ENCODE results near the gene TMEM88. TPM values are rescaled to one million over a fixed set of nuclear protein-coding genes. Genes with fewer than 3 reads are reported as not detected.

The TMEM88 gene
- total RNA-seq, 2 experiments from 2014 or later, result 2.2 to 2.4 TPM

DNA sequence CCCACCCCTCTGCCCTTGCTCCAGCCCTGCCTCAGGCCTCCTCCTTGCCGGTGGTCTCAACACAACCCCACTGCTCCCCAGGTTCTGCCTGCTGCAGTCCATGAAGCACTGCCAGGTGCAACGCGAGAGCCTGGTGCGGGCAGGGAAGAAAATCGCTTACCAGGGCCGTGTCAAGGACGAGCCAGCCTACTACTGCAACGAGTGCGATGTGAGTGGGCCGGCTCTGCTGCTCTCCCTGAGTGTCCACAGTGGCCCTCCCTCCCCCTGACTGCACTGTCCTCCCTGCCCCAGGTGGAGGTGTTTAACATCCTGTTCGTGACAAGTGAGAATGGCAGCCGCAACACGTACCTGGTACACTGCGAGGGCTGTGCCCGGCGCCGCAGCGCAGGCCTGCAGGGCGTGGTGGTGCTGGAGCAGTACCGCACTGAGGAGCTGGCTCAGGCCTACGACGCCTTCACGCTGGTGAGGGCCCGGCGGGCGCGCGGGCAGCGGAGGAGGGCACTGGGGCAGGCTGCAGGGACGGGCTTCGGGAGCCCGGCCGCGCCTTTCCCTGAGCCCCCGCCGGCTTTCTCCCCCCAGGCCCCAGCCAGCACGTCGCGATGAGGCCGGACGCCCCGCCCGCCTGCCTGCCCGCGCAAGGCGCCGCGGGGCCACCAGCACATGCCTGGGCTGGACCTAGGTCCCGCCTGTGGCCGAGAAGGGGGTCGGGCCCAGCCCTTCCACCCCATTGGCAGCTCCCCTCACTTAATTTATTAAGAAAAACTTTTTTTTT, 1.8 kb upstream of the TMEM88 start:
- ChIA-PET POLR2A (interaction anchor here (0.6 to 1.6 kb wide), 3 partner anchors 10 to 407 kb away, joined by 3 to 4 read pairs (median 3); no protein-coding TSS in a partner anchor), CTCF (interaction anchor here (1.4 kb wide), 1 partner anchor 18 kb away, joined by 4 read pairs; no protein-coding TSS in a partner anchor)
- peaks cover 40% of the 10 kb centered on the region for H3K36me3 Mint-ChIP-seq
- no peak for DNase-seq
- no peaks in the 10 kb centered on the region for H3K9me3 Mint-ChIP-seq
- intact Hi-C loops (cut with micrococcal nuclease), result loop anchor here (10.0 kb wide), 1 partner anchor 108 kb away; no protein-coding TSS in a partner anchor
- H3K4me3 Mint-ChIP-seq, result no peak overlapping the region
- peaks cover 52% of the 10 kb centered on the region for H3K4me1 Mint-ChIP-seq (ENCODE audit: low read depth)
- H3K27ac Mint-ChIP-seq, result no peak overlapping the region
- no peaks in the 10 kb centered on the region for H3K27me3 Mint-ChIP-seq

DNA sequence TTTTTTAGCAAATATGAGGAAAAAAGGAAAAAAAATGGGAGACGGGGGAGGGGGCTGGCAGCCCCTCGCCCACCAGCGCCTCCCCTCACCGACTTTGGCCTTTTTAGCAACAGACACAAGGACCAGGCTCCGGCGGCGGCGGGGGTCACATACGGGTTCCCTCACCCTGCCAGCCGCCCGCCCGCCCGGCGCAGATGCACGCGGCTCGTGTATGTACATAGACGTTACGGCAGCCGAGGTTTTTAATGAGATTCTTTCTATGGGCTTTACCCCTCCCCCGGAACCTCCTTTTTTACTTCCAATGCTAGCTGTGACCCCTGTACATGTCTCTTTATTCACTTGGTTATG, 1.2 kb upstream of the TMEM88 start:
- no peak for DNase-seq
- Mint-ChIP-seq H3K4me1 (ENCODE audit: low read depth) (peaks cover 49% of the 10 kb centered on the region), H3K36me3 (peaks cover 39% of the 10 kb centered on the region), H3K27me3 (no peaks in the 10 kb centered on the region), H3K27ac (no peak overlapping the region), H3K4me3 (no peak overlapping the region), H3K9me3 (no peaks in the 10 kb centered on the region)
- CTCF ChIA-PET, result interaction anchor here (1.4 kb wide), 1 partner anchor 18 kb away, joined by 4 read pairs; no protein-coding TSS in a partner anchor
- intact Hi-C loops (cut with micrococcal nuclease), result loop anchor here (10.0 kb wide), 1 partner anchor 109 kb away; no protein-coding TSS in a partner anchor
- POLR2A ChIA-PET, result interaction anchor here (0.6 to 1.6 kb wide), 3 partner anchors 10 to 408 kb away, joined by 3 to 4 read pairs (median 3); no protein-coding TSS in a partner anchor

DNA sequence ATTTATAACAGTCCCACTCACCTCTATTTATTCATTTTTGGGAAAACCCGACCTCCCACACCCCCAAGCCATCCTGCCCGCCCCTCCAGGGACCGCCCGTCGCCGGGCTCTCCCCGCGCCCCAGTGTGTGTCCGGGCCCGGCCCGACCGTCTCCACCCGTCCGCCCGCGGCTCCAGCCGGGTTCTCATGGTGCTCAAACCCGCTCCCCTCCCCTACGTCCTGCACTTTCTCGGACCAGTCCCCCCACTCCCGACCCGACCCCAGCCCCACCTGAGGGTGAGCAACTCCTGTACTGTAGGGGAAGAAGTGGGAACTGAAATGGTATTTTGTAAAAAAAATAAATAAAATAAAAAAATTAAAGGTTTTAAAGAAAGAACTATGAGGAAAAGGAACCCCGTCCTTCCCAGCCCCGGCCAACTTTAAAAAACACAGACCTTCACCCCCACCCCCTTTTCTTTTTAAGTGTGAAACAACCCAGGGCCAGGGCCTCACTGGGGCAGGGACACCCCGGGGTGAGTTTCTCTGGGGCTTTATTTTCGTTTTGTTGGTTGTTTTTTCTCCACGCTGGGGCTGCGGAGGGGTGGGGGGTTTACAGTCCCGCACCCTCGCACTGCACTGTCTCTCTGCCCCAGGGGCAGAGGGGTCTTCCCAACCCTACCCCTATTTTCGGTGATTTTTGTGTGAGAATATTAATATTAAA, 638 bp upstream of the TMEM88 start:
- Mint-ChIP-seq H3K9me3 (no peaks in the 10 kb centered on the region), H3K27ac (no peak overlapping the region), H3K4me3 (no peak overlapping the region), H3K27me3 (no peaks in the 10 kb centered on the region), H3K36me3 (peaks cover 35% of the 10 kb centered on the region), H3K4me1 (ENCODE audit: low read depth) (peaks cover 46% of the 10 kb centered on the region)
- DNase-seq, result no peak
- intact Hi-C loops (cut with micrococcal nuclease), result loop anchor here (10.0 kb wide), 1 partner anchor 109 kb away; no protein-coding TSS in a partner anchor
- ChIA-PET CTCF (no interaction called here), POLR2A (interaction anchor here (1.0 kb wide), 1 partner anchor 12 kb away, joined by 4 read pairs; no protein-coding TSS in a partner anchor)

DNA sequence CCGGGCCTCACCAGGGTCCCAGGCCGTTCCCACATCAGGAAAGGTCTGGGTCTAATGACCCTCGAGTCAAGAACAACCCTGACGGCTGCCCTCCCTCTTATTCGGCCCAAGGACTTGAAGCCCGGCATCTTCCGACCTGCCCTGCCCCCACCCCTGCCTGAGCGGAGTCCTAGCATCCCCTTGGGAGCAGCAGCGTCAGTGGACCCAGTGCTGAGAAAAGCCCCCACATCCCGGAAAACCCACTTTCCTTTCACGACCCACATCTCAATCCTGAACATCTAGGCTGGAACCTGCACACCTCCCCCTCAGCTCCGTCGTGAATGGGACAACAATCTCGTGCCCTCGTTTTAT, 769 bp downstream of the TMEM88 start:
- H3K9me3 Mint-ChIP-seq, result no peaks in the 10 kb centered on the region
- DNase-seq, result no peak
- H3K4me3 Mint-ChIP-seq, result no peak overlapping the region
- H3K36me3 Mint-ChIP-seq, result peaks cover 28% of the 10 kb centered on the region
- peaks cover 38% of the 10 kb centered on the region for H3K4me1 Mint-ChIP-seq (ENCODE audit: low read depth)
- H3K27me3 Mint-ChIP-seq, result no peaks in the 10 kb centered on the region
- intact Hi-C loops (cut with micrococcal nuclease), result loop anchor here (2.0 to 10.0 kb wide), 3 partner anchors 57 to 133 kb away; no protein-coding TSS in a partner anchor
- ChIA-PET CTCF (interaction anchor here (1.0 to 2.6 kb wide), 2 partner anchors 11 to 20 kb away, joined by 3 to 32 read pairs; no protein-coding TSS in a partner anchor), POLR2A (interaction anchor here (0.7 to 2.3 kb wide), 4 partner anchors 11 to 135 kb away, joined by 3 to 20 read pairs (median 11); no protein-coding TSS in a partner anchor)
- no peak overlapping the region for H3K27ac Mint-ChIP-seq

DNA sequence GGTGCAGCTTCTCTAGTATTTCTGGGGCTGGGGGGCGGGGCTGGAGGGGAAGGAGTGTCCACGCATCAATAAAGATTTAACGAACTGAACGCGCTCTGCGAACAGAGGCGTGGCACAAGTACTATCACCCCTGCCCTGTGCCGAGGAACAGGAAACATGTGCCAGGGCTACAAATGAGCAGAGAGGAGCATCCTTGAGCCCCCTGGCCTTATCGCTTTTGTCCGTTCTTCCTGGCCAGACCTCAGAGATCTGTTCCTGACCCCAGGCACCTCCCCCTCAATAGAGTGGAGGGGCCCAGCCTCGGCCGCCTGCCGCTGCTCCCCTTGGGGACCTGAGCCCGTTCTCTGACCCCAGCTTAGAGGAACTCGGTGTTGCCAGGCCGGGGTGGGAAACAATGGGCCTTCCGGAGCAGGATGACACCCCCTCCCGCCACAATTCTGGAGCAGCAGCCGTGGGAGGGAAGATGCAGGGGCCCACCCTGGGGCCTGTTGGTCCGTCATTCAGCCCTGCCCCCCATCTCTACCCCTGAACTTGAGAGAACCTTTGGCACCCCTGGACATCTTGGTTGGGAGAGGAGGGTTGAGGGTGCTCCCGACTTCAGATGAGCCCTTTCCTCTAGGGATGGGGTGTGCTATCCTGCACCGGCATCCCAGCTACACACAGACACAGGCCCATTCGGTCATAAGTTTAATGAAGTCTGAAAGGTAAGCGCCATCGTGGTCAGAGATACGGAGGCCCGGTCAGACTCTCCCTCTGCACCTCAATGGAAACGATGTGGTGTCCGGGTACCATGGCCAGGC, 1.3 kb downstream of the TMEM88 start:
- no peaks in the 10 kb centered on the region for H3K27me3 Mint-ChIP-seq
- CTCF ChIA-PET, result interaction anchor here (1.0 to 2.6 kb wide), 15 partner anchors 10 to 218 kb away, joined by 3 to 32 read pairs (median 6); partner anchors contain the start of genes CNTROB, RNF227 and TRAPPC1
- intact Hi-C loops (cut with micrococcal nuclease), result loop anchor here (2.0 to 10.0 kb wide), 3 partner anchors 57 to 133 kb away; no protein-coding TSS in a partner anchor
- H3K36me3 Mint-ChIP-seq, result peaks cover 23% of the 10 kb centered on the region
- no peak overlapping the region for H3K27ac Mint-ChIP-seq
- no peaks in the 10 kb centered on the region for H3K9me3 Mint-ChIP-seq
- POLR2A ChIA-PET, result interaction anchor here (0.7 to 2.3 kb wide), 10 partner anchors 11 to 170 kb away, joined by 3 to 20 read pairs (median 6); partner anchors contain the start of genes KDM6B and RNF227
- DNase-seq, result peak; percentile 62
- peaks cover 32% of the 10 kb centered on the region for H3K4me1 Mint-ChIP-seq (ENCODE audit: low read depth)
- H3K4me3 Mint-ChIP-seq, result no peak overlapping the region

DNA sequence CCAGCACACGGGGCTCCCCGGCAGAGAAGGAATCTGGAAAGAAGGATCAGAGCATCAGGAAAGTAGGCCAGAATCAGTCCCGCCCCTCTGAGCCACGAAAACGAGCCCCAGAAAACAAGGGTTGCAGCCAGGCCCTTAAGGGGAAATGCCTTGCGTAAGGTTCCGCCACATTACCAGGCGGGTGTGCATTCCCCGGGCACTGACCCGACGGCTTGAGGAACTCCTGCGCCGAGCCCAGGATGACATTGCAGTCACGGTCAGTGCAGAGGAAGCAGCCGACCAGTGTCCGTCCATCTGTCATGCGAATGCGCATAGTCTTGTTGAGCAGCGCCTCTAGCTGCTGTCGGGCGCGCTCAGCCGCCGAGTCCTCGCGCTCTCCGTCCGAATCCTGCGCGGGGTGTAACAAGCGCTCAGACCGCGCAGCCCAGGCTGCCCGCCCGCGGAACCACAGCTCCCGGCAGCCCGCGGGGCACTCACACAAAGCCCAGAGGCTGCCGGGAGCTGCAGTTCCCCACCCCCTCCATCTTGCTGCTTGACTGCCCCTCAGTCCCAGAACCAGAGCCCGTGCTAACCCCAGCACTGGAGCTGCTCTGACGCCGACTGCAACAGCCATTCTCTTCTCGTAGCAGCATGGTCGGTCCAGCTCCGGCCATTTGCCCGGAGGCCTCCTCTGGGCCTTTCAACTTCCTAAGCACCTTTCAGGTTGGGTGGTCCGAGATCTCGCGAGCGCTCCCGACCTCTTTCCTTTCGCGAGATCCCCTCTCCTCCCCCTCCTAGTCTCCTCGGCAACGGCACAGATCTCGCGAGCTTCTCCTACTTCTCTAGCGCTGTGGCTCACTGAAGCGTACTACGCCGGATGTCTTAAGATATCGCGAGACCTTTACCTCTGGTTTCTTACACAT, 2.2 kb downstream of the TMEM88 start, which contains the start of gene NAA38:
TSS of gene NAA38 (minus strand) at position 749 of the 902 bp plus-strand sequence. CDS start at position 653, 96 bp downstream.
- no peak within 1 kb of the TSS for H3K27ac Mint-ChIP-seq
- intact Hi-C loops (cut with micrococcal nuclease), result loop anchor here (1.0 to 10.0 kb wide), 7 partner anchors 15 to 171 kb away; no protein-coding TSS in a partner anchor
- no peaks in the 10 kb centered on the region for H3K27me3 Mint-ChIP-seq
- peaks cover 25% of the 10 kb centered on the region for H3K4me1 Mint-ChIP-seq (ENCODE audit: low read depth)
- no peak within 1 kb of the TSS for H3K4me3 Mint-ChIP-seq
- ChIA-PET POLR2A (interaction anchor here (0.5 to 2.3 kb wide), 15 partner anchors 12 to 525 kb away, joined by 3 to 20 read pairs (median 5); partner anchors contain the start of genes KDM6B, RNF227 and WRAP53), CTCF (interaction anchor here (0.6 to 2.6 kb wide), 21 partner anchors 8 to 222 kb away, joined by 3 to 32 read pairs (median 5); partner anchors contain the start of genes CNTROB, RNF227 and TRAPPC1)
- peaks cover 17% of the 10 kb centered on the region for H3K36me3 Mint-ChIP-seq
- H3K9me3 Mint-ChIP-seq, result no peaks in the 10 kb centered on the region
- peak; percentile 97 for DNase-seq

DNA sequence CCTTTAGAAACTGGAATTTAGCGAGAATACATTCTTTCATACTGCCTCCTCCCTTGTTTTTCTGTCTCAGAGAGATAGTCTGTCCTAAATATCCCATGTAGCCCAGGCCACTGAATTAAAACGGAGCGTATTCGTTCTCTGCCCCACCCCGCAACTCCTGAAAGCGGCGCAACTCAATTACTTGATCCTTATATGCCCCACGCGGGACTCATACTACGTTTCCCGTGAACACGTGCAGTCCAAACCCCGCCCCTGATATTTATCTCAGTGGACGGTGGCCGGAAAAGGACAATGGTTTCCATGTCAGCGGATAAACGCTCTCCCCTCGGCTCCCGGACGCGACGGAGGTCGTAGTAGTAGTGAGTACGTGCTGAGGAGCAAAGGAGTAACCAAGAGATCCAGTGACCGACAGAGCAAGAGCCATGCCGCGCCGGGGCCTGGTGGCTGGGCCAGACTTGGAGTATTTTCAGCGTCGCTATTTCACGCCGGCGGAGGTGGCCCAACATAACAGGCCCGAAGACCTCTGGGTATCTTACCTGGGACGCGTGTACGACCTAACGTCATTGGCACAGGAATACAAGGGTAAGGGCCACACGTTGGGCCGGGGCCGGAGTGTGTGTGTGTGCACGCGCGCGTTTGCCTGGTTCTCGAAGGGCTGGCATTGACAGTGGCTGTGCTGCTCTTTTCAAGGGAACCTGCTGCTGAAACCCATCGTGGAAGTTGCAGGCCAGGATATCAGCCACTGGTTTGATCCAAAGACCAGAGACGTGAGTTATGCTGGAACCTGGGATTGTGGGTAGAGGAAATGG, 3.1 kb downstream of the TMEM88 start, which contains the start of gene CYB5D1:
TSS of gene CYB5D1 (plus strand) at position 291 of the 809 bp plus-strand sequence. CDS start at position 423, 132 bp downstream.
- ChIA-PET CTCF (interaction anchor here (0.6 to 9.3 kb wide), 21 partner anchors 7 to 221 kb away, joined by 3 to 134 read pairs (median 6); partner anchors contain the start of genes CNTROB, RNF227 and TRAPPC1), POLR2A (interaction anchor here (0.8 to 2.3 kb wide), 12 partner anchors 15 to 315 kb away, joined by 3 to 19 read pairs (median 5); partner anchors contain the start of genes KDM6B, RNF227 and WRAP53)
- intact Hi-C loops (cut with micrococcal nuclease), result loop anchor here (1.0 to 10.0 kb wide), 7 partner anchors 16 to 172 kb away; no protein-coding TSS in a partner anchor
- DNase-seq, result peak; percentile 92
- peaks cover 13% of the 10 kb centered on the region for H3K36me3 Mint-ChIP-seq
- H3K27me3 Mint-ChIP-seq, result no peaks in the 10 kb centered on the region
- H3K27ac Mint-ChIP-seq, result no peak within 1 kb of the TSS
- peaks cover 20% of the 10 kb centered on the region for H3K4me1 Mint-ChIP-seq (ENCODE audit: low read depth)
- no peak within 1 kb of the TSS for H3K4me3 Mint-ChIP-seq
- no peaks in the 10 kb centered on the region for H3K9me3 Mint-ChIP-seq

DNA sequence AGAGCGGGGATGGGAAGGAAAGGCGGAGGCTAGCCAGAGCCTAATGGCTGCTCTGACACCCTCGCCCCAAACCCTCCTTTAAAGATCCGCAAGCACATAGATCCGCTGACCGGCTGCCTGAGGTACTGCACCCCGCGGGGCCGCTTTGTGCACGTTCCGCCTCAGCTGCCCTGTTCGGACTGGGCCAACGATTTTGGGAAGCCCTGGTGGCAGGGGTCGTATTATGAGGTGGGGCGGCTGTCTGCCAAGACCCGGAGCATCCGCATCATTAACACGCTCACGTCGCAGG, 3.6 kb downstream of the TMEM88 start:
- Mint-ChIP-seq H3K27ac (no peak overlapping the region), H3K27me3 (no peaks in the 10 kb centered on the region), H3K4me3 (no peak overlapping the region), H3K4me1 (ENCODE audit: low read depth) (peaks cover 20% of the 10 kb centered on the region), H3K36me3 (peaks cover 11% of the 10 kb centered on the region), H3K9me3 (no peaks in the 10 kb centered on the region)
- ChIA-PET POLR2A (no interaction called here), CTCF (interaction anchor here (0.6 to 9.3 kb wide), 5 partner anchors 23 to 524 kb away, joined by 3 to 134 read pairs (median 3); no protein-coding TSS in a partner anchor)
- intact Hi-C loops (cut with micrococcal nuclease), result loop anchor here (10.0 kb wide), 1 partner anchor 114 kb away; no protein-coding TSS in a partner anchor
- peak; percentile 61 for DNase-seq

DNA sequence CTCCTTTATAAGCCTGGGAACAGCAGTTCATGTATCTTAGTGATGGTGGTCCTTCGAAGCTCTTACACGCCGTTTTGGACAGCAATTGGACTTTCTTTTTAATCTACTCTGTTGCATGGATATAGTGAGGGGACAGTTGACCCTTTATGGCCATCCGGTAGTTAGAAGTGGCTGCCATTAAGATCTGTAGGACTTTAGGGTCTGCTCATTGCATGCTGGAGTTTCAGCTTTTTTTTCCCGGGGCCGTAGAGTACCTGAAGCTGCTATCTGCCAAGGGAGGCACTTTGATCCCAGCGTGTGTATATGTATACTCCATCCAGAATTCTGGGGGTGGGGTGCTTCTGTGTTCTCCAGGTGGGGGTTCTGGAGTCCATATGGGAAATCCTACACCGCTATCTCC, 4.2 kb downstream of the TMEM88 start:
- DNase-seq, result no peak
- H3K4me1 Mint-ChIP-seq (ENCODE audit: low read depth), result peaks cover 17% of the 10 kb centered on the region
- no peak overlapping the region for H3K4me3 Mint-ChIP-seq
- intact Hi-C loops (cut with micrococcal nuclease), result loop anchor here (10.0 kb wide), 1 partner anchor 114 kb away; no protein-coding TSS in a partner anchor
- ChIA-PET POLR2A (no interaction called here), CTCF (interaction anchor here (0.6 to 9.3 kb wide), 6 partner anchors 24 to 523 kb away, joined by 3 to 134 read pairs (median 4); no protein-coding TSS in a partner anchor)
- no peaks in the 10 kb centered on the region for H3K9me3 Mint-ChIP-seq
- no peaks in the 10 kb centered on the region for H3K27me3 Mint-ChIP-seq
- peaks cover 10% of the 10 kb centered on the region for H3K36me3 Mint-ChIP-seq
- no peak overlapping the region for H3K27ac Mint-ChIP-seq
